ENCODE results near the gene COL1A2. TPM values are rescaled to one million over a fixed set of nuclear protein-coding genes. Genes with fewer than 3 reads are reported as not detected.

Gene COL1A2
- total RNA-seq, 1 donor from 2014 or later, result 28.0 TPM

DNA sequence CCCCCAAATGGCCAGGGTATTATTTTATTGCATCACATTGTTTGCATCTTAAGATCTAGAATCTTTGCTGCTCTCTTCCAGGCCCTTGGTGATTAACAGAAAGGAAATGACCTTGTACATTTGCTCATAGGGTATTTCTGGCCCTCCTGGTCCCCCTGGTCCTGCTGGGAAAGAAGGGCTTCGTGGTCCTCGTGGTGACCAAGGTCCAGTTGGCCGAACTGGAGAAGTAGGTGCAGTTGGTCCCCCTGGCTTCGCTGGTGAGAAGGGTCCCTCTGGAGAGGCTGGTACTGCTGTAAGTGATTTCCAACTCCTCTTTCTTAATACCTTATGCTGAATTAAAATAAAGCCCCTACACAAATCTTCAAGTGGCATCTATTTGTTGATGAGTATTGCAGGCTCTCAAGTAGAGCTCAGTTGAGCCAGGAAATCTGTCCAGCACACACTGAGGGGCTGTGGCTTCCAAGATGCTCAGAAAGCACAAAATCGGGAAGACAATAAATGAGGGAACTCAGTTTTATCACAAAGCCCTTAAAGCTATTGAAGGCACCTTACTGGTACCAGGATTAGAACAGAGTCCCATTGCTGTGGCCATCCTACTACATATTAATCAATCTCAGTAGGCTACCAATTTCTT, 28.2 kb downstream of the COL1A2 start:
- Histone ChIP-seq H3K4me1 (no peaks in the 10 kb centered on the region), H3K27me3 (no peaks in the 10 kb centered on the region), H3K4me3 (no peak overlapping the region), H4K20me1 (ENCODE audit: low read depth) (no peaks in the 10 kb centered on the region), H3K79me2 (ENCODE audit: low read depth) (no peaks in the 10 kb centered on the region), H3K36me3 (peaks cover 4% of the 10 kb centered on the region), H3K9ac (no peak overlapping the region), H3F3A (ENCODE audit: low read depth) (no peaks in the 10 kb centered on the region), H3K27ac (no peak overlapping the region), H2AFZ (replicated peaks) (no peak overlapping the region), H3K9me3 (ENCODE audit: low read depth) (no peaks in the 10 kb centered on the region), H3K4me2 (no peak overlapping the region)
- H3K4me3 Mint-ChIP-seq, result no peak overlapping the region
- H3K27ac Mint-ChIP-seq, result no peak overlapping the region
- TF ChIP-seq EZH2 (IDR thresholded peaks at IDR 0.05), result no peak
- DNase-seq (ENCODE audit: low spot score), result no peak
- no peaks in the 10 kb centered on the region for H3K27me3 Mint-ChIP-seq (ENCODE audit: insufficient read depth, low read depth)
- H3K9me3 Mint-ChIP-seq, result no peaks in the 10 kb centered on the region
- no peaks in the 10 kb centered on the region for H3K4me1 Mint-ChIP-seq
- H3K36me3 Mint-ChIP-seq, result peaks cover 2% of the 10 kb centered on the region

DNA sequence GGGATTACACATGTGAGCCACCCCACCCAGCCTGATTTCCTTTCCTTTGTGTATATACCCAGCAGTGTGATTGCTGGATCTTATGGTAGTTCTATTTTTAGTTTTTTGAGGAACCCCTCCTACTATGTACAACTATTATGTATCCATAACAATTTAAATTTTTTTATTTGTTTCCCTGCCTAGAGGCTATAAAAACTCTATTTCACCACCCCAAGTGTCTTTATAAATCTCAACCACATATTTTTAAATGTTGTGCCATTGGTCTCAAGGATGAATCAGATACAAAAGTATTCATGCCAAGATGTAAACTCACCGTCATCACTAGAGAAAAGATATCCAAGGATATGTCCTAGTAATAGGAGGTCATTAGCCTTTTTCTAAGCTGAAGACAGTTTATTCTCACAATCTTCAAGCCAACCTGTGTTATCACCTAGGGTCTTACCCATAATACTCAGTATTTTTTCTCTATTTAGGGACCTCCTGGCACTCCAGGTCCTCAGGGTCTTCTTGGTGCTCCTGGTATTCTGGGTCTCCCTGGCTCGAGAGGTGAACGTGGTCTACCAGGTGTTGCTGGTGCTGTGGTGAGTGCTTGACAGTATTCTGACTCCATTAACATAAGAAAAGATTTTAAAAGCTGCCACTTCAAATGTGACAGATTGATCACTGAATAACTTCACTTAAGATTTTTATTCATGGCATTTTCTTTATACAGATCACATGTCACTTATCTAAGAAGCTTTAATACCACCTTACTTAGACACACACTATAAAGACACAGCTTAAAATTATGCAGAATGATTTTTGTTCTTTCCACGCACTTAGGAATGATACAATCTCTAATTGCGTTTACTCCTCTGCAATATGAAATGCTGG, 29.4 kb downstream of the COL1A2 start:
- TF ChIP-seq, protein P1, sequence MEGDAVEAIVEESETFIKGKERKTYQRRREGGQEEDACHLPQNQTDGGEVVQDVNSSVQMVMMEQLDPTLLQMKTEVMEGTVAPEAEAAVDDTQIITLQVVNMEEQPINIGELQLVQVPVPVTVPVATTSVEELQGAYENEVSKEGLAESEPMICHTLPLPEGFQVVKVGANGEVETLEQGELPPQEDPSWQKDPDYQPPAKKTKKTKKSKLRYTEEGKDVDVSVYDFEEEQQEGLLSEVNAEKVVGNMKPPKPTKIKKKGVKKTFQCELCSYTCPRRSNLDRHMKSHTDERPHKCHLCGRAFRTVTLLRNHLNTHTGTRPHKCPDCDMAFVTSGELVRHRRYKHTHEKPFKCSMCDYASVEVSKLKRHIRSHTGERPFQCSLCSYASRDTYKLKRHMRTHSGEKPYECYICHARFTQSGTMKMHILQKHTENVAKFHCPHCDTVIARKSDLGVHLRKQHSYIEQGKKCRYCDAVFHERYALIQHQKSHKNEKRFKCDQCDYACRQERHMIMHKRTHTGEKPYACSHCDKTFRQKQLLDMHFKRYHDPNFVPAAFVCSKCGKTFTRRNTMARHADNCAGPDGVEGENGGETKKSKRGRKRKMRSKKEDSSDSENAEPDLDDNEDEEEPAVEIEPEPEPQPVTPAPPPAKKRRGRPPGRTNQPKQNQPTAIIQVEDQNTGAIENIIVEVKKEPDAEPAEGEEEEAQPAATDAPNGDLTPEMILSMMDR (IDR thresholded peaks at IDR 0.05), result no peak
- TF ChIP-seq EZH2 (IDR thresholded peaks at IDR 0.05) (no peak), EZH2phosphoT487 (IDR thresholded peaks at IDR 0.05) (no peak)
- Mint-ChIP-seq H3K27me3 (ENCODE audit: insufficient read depth, low read depth) (no peaks in the 10 kb centered on the region), H3K4me1 (no peaks in the 10 kb centered on the region), H3K36me3 (peaks cover 2% of the 10 kb centered on the region), H3K27ac (no peak overlapping the region), H3K9me3 (no peaks in the 10 kb centered on the region), H3K4me3 (no peak overlapping the region)
- Histone ChIP-seq H3K9ac (no peak overlapping the region), H4K20me1 (ENCODE audit: low read depth) (no peaks in the 10 kb centered on the region), H3K27ac (no peak overlapping the region), H3K4me3 (no peak overlapping the region), H3K36me3 (peaks cover 4% of the 10 kb centered on the region), H3K79me2 (ENCODE audit: low read depth) (no peaks in the 10 kb centered on the region), H3K4me1 (no peaks in the 10 kb centered on the region), H3K4me2 (no peak overlapping the region), H3F3A (ENCODE audit: low read depth) (no peaks in the 10 kb centered on the region), H3K27me3 (no peaks in the 10 kb centered on the region), H3K9me3 (ENCODE audit: low read depth) (no peaks in the 10 kb centered on the region), H2AFZ (replicated peaks) (no peak overlapping the region)
- DNase-seq (ENCODE audit: low spot score), result no peak

DNA sequence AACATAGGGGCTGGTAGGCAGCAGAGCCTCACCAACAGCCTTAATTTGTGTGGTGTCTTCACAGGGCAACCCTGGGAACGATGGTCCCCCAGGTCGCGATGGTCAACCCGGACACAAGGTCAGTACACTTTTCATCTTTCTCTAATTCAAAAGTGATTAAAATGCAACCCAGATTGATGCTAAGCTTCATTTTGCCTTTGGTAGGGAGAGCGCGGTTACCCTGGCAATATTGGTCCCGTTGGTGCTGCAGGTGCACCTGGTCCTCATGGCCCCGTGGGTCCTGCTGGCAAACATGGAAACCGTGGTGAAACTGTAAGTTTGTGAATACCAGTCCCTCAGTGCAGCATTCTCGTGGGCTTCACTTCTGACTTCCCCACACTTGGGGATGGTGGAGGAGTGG, 30.9 kb downstream of the COL1A2 start:
- H3K4me2 ChIP-seq, result no peak overlapping the region
- Mint-ChIP-seq H3K9me3 (no peaks in the 10 kb centered on the region), H3K27ac (no peak overlapping the region), H3K4me1 (no peaks in the 10 kb centered on the region), H3K27me3 (ENCODE audit: insufficient read depth, low read depth) (no peaks in the 10 kb centered on the region), H3K4me3 (no peak overlapping the region), H3K36me3 (no peaks in the 10 kb centered on the region)
- no peak for DNase-seq (ENCODE audit: low spot score)
- no peaks in the 10 kb centered on the region for H3K27me3 ChIP-seq
- H4K20me1 ChIP-seq (ENCODE audit: low read depth), result no peaks in the 10 kb centered on the region
- H3K79me2 ChIP-seq (ENCODE audit: low read depth), result no peaks in the 10 kb centered on the region
- no peak overlapping the region for H3K9ac ChIP-seq
- H3F3A ChIP-seq (ENCODE audit: low read depth), result no peaks in the 10 kb centered on the region
- H3K4me3 ChIP-seq, result no peak overlapping the region
- no peak overlapping the region for H2AFZ ChIP-seq (replicated peaks)
- H3K36me3 ChIP-seq, result peaks cover 4% of the 10 kb centered on the region
- H3K9me3 ChIP-seq (ENCODE audit: low read depth), result no peaks in the 10 kb centered on the region
- H3K4me1 ChIP-seq, result no peaks in the 10 kb centered on the region
- no peak overlapping the region for H3K27ac ChIP-seq
- TF ChIP-seq, protein P1 (IDR thresholded peaks at IDR 0.05), result no peak
- TF ChIP-seq EZH2 (IDR thresholded peaks at IDR 0.05) (no peak), EZH2phosphoT487 (IDR thresholded peaks at IDR 0.05) (no peak)
